ENCODE results near the gene LARP1.

LARP1 gene

GRCh38 chr5:154866841-154867240 lies 111.7 kb downstream of the LARP1 start:
- CTCF ChIA-PET, result no interaction called here
- POLR2A ChIA-PET (ENCODE audit: low non-redundant PET), result no interaction called here
- H3K27ac ChIP-seq, result no peak overlapping the region
- no peak for DNase-seq (ENCODE audit: low spot score)
- no peak for TF ChIP-seq CTCF (conservative IDR thresholded peaks at IDR 0.05; ENCODE audit: low read depth)
